Daoy (cell line): ENCODE data around the gene ADM5. TPM values are rescaled to one million over a fixed set of nuclear protein-coding genes. Genes with fewer than 3 reads are reported as not detected.

Experiments
- DNase-seq: peaks from one replicate; pipeline ENCODE4 v3.0.0-alpha.2; 2015; ENCODE audit warnings: low read depth
- total RNA-seq: library from RNA; depleted of rRNA; stranded (reverse); fragments of >200 nt; shearing (Covaris generic); gene quantifications from 2 replicates; pipeline ENCODE4 v1.2.3, GENCODE V29; 2014

Gene ADM5
- total RNA-seq, 1 experiment from 2014 or later, result 0.40 TPM

DNA sequence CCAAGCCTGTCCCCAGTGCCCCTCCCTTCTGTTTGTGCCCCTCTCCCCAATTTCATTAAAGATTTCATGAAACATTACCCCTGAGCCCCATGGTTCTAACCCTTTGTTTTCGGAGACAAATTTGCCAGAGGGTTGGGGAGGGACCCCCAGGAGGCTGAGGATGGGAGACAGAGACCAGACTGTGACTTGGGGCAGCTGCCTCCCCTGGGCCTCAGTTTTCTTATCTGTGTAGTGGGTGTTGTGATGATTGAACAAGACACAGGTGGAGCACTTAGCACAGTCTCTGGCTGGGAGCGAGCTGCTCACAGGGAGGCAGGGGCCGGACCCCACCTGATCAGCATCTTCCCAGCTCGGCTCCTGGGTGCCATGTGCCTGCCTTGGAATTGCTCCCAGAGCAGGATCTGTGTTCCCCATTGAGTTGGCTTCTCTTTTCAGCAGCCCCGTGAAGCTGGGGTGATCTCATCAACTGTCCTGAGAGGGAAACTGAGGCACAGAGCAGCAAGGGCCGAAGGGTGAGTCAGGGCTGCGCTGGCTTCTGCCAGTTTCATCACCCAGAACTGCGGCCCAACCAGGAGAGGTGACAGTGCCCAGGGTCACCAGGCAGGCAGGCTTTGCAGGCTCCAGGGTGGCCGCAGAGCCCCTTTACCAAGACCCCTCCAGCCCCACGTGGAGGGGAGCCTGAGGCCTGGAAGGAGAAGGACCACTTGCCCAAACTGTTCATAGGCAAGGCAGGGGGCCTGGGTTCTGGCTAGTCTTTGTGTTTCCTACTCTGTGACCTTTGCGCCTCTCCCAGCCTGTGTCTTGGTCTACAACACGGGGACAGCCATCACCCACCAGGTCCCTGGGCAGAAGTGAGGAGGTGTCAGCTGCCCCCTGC, 30.6 kb upstream of the ADM5 start:
- no peak for DNase-seq

DNA sequence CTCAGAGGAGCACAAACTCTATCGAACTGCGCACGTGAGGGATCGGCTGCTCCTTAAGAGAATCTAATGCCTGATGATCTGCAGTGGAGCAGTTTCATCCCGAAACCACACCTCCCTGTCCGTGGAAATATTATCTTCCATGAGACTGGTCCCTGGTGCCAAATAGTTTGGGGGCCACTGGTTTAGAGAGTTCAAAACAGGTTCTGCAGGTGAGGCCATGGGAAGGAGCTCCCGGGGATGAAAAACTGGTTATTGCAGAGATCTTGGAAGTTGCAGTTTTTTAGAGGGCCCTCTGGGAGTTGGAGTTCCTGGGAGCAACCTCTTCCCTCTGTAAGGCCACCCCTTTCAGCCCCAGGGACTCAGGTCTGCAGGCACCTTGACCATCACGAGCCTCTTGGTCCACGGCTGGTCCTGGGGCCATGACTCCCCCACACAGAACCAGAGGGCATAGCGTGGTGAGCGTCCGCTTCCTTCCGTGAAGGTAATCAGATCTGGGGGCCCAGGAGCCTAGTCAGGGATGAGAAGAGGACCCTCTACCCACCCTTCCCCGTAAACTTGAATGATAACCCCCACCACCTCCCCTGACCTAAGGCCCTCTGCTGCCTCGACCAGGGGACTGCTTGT, 28.9 kb upstream of the ADM5 start:
- no peak for DNase-seq

DNA sequence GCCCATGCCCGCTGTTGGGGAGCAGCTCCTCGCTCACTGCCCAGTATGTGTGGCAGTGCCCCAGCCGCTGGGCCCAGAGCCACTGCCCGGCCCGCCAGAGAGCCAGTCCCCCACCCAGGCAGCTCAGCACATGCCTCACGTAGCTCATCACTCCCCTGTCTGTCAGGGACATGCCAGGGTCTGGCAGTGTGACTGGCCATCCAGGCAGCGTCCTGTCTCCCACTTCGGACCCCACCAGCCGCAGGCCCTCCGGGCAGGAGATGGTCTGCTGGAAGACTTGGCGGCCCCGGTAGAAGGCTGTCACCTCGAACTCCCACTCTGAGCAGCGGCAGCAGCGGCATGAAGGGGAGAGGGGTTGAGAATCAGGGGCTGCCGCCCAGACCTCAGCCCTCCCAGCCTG, 27.4 kb upstream of the ADM5 start:
- DNase-seq, result no peak

DNA sequence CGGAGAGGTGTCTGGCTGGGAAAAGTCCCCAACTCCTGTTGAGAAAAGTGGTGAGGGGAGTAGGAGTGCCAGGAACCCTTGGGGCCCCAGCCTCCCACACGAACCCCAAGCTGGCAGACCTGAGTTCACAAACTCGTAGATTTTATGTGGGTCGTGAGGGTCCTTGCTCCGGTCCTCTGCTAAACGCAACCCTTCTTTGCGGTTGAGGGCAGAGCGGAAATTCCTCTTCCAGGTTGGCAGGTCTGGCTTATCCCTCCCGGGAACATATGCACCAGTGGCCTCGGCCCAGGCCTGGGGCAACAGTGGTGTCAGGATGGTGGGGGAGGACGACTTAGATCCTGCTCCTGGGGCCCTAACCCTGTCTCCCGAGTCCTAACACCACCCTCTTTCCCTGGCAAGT, 26.2 kb upstream of the ADM5 start:
- no peak for DNase-seq

DNA sequence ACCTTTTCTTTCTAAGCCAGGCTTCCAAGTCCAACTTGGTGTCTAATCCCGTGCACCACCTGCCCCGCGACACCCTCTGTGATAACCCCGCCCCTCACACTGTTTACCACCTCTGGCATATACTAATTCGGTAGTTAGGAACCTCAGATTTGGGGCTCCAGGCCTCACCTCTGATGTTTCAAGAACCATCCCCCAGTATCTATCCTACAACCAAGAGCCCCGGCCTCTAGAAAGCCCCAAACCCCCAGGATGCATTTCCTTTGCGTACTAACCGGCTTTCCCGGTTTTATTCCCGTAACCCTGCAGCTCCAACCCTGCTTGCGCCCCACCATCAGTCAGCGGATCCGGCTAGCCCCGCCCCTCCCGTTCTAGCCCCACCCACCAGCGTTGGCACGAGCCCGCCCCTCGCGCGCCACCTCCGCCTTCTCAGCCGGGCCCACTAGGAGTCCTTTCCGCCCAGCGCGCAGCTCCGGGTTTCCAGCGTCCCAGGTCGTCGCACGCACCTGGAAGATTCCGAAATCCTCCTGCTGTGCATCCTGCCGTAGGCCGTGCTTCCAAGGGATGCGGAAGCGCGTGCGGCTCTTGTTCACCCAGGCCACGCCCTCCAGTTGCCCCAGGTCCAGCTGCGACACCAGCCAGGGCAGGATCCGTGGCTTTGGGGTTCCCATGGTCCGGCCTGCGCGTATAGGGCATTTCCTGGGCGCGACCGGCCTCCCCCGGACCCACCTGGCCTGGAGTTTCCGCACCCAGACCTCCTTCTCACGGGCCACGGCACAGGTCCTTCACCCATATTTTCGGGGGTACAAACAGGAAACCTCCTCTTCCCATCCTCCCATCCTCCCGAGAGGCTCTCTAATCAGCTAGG, 25.0 kb upstream of the ADM5 start:
- DNase-seq, result peak; percentile 91

DNA sequence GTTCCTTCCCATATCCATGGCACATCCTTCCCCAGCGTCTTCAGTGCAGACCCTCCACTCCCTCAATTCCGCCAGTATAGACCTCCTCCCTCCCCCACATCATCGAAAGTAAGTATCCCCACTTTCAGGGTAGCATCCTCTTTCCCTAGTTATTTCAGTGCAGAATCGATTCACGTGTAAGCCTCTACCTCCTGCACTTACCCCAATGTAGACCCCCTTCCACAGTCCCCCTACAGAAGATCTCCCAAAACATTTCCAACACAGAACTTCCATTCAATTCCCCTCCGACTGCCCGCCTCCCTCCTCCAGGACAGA, 24.4 kb upstream of the ADM5 start:
- no peak for DNase-seq

DNA sequence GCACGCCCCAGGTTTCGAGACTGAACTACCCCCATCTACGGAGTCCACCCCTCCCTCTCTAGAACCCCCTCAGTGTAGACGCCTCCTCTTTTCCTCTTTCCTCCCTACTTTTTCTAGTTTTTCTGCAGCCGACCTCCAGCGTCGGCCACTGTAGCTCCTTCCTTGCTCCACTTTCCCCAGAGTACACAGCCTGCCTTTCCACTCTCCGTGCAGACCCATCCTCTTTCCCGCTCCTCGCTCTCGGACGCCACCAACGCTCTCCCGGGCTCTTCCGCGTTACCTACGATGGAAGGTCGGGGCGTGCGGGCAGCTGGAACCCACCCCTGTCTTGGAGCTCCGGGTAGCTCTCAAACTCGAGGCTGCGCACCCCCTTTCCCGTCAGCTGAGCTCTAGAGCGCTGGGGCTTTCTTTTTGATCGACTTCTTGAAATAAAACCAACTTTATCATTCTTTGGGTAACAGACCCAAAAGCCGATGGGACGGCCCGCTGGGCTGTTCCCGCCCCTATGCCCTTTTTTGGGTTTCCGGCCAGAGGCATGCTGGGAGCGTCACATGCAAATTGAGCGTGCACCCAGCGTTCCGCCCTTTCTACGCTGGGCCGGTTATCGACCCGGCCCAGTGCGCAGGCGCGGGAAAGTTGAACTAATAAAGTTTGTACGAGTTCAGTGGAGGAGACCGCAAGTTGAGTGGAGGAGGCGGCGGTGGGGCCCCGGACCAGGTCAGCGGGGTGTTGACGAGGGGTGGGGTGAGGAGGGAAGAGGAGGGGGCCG, 23.9 kb upstream of the ADM5 start, which contains the start of the genes BCL2L12 and IRF3:
Gene BCL2L12 (plus strand): TSS at position 583 of the 769 bp plus-strand sequence. CDS start 760 bp downstream, outside the sequence.
Gene IRF3 (minus strand): TSS at position 507 of the 769 bp plus-strand sequence. CDS start 1,019 bp downstream, outside the sequence.
- DNase-seq, result peak; percentile 98

DNA sequence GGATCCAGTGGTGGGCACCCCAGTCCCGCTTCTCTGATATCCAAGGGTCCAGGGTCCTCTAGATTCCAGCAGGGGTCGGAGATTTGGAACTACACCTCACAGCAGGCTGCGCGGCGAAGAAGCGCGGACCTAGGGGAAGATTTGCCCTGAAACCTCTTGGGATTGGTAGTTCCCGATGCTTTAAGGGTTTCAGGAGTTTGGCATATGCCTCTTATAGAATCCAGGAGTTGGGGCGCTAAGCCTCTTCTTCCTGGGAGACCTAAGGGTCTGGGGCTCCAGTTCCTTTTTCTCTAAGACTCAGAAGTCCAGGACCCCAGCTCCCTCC, 23.3 kb upstream of the ADM5 start:
- no peak for DNase-seq

DNA sequence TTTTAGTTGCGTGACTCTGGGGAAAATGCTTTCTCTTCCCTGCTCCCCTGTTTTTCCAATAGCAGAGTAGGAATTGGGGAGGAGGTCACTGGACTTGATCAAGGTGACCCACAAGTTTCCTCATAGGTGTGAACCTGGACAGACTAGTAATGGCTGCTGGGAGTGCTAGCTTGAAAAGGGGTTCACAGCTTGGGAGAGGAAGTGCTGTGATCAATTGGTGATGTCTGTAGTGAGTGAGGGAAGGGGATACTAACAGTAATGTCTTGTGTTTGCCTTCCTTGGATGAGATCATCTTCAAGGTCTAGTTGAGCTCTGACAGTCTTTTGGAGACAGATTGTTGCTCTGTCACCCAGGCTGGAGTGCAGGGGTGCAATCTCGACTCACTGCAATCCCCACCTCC, 21.9 kb upstream of the ADM5 start:
- no peak for DNase-seq

DNA sequence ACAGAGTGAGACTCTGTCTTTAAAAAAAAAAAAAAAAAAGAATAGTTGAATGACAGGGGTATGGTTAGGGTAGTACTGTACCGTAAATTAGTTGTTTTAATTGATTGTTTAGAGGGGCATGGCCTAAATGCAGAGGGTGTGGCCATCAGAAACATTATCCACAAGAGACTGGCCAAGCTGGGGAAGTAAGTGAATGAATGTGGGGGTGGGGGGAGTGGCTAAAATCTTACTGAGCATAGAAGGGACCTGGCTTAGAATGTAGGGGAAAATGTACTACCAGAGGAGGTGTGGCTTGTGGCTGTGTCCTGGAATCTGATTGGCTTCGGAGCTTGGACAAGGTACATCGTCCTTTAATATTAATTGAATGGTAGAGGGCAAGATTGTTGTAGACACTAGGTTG, 19.9 kb upstream of the ADM5 start:
- DNase-seq, result no peak

DNA sequence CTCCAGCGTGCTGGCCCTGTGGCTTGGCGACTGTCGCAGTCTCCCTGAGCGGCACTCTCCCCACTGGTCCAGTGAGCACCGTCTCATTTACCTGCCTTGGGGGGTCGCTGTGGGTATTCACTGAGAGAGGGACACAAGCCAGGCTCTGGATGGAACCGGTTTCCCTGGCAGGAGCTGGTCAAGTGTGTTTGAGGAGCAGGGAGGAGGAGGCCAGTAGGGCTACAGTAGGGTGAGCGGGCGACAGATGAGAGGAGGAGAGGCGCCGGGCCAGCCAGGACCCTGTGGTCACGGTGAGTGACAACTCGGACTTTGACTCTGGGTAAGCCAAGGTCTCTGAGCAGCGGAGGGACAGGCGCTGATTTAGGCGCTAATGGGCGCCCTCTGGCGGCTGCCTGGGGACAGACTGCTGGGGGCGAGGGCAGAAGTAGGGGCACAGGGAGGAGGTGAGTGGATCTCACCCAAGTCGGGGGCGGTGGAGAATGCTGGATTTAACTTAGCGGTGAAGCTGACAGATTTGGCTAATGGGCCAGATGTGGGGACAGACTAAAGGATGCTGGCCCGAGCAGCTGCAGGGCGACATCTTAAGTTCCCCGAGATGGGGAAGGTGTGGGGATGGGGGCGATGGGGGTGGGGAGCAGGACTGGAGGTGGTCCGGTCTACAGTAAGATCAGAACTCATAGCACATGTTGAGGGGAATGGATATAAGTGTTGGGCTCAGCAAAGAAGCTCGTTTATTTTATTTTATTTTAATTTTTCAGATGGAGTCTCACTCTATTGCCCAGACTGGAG, 17.1 kb upstream of the ADM5 start:
- peak; percentile 77 for DNase-seq

DNA sequence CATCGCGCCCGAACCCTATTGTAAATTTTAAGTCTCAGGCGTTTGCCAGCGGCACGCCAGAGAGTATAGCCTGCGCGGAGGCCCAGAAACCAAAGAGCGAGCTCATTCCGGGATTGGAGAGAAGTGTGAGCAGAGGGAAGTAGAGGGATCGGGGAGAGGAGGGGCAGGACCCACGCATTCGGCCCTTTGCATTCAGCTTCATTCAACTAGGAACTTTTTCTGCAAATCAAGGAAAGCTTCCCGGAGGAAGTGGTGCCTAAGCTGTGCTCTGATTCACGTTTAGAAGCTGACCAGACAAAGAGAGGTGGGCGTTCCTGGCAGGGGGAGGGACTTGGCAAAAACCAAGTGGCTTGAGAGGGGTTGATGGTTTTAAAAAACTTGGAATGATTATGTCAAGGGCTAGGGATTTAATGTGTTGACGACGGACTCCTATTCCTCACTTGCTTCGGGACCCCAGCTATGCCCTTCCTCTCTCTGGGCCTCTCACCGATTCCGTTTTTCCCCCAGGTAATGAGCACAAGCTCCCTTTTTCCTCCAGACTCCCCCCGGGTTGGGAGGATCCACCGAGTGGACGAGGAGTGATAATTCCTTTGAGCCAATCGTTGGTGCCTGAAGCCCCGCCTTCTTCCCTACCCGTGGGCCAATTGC, 13.1 kb upstream of the ADM5 start:
- peak; percentile 90 for DNase-seq

DNA sequence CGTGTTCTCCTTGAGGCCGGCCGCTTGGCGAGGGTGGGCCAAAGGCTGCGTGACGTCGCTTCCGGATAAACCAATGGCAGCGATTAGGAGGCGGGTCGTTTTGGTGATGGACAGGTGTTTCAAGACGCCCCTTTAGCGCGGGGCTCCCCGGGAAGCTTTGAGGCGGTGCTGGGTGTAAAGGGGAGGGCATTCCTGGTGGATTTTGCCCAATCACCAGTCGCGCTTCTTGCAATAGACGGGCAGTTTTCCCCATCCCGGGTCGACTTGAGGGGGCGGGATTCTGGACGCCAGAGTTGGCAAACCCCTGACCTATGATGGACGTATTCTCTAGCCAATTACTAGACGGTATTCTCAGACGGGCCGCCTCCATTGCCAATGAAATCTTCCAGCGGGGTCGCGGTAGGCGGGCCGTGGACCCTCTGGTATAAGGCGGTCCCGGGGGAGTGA, 12.6 kb upstream of the ADM5 start:
- peak; percentile 100 for DNase-seq

DNA sequence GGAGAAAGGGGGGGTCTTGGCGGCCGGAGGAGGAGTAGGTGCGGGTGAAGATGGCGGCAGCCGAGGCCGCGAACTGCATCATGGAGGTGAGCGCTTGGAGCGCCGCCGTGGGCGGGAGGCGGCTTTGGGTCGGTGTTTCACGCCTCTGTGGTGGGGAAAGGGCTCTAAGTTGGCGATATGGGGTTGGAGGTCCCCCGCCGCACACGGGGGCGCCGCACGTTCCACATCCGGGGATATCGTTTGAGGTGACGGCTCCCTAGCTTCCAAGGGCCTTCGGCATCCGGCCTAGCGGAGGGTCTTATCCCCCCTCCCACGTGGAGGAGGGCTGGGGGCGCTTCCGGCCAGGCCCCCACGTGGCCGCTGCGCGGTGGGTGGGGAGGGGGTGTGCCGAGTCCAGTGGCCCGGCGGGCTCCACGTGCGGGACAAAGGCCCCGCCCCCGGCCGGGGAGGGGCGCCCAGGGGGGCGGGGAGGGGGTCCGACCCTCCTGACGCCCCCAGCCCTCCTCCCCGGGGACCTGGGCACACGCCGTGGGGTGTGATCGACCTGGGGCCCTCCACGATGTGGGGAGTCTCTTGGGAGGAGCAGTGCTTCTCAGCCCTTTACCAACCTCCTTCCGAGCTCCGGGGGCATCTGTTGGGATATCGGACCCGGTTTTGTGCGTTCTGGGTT, 12.0 kb upstream of the ADM5 start, which contains the start of gene PRMT1:
Gene PRMT1 (plus strand): TSS at position 41 of the 670 bp plus-strand sequence. CDS start 10 bp downstream, at position 51.
- peak; percentile 64 for DNase-seq

DNA sequence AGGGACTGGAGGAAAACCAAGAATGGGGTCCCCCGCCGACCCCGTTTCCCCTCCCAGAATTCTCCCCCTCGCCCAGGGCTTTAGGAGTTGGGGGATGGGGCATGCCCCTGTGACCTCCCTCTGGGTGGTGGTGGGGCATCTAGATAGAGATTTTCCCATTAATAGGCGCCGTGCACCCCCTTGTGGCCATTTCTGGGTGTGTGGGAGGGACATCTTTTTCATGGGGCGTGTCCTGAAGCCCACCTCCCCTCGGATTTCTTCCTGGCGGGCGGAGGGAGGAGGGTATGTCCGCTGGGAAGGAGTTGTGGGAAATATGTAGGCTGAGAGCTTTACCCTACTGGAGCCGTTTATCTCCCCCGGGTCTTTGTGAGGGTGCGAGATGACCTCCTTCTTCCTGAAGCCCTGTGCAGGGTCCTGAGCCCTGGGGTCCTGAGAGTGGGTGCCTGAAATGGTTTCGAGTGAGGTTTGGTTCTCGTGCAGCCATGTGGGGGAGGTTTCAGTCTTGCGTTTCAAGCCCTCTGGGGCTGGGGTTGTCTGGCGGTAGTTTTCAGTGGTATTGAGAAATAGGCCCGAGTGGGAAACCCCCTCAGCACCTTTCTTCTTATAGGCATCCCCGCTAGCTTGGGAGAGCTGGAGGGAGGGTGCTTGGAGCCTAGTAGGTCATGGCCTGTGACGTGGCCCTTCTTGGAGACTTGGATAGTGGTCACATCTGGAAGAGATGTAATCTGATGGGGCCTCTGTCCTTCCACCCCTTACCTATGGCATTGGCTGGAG, 11.3 kb upstream of the ADM5 start:
- DNase-seq, result peak; percentile 72

DNA sequence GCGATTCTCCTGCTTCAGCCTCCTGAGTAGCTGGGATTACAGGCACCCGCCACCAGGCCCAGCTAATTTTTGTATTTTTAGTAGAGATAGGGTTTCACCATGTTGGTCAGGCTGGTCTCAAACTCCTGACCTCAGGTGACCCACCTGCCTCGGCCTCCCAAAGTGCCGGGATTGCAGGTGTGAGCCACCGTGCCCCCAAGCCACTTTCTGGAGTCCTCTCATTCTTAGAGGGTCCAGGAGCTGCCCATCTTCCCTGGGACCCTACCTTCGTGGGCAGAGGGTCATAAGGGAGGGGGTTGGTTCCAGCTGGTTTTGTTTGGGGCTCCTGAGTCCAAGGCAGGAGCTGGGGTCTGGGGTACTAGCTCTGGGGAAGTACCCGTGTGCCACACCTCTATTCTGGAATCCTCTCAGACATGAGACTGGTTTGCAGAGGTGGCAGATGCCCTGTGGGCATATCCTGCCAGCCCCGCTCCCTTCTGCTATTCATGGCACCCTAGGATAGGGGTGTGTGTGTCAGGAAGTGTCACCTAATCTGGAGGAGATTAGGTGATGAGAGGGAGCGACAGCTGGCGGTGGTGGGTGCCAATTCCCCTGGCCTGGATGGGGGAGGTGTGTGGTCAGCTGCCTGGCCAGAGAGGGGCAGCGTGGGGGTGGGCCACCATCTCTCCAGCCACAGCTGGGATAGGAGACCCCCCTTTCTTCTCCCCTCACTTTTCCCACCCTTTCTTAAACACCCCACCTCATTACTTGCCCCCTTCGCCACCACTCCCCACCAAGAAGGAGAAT, 10.2 kb upstream of the ADM5 start:
- no peak for DNase-seq

DNA sequence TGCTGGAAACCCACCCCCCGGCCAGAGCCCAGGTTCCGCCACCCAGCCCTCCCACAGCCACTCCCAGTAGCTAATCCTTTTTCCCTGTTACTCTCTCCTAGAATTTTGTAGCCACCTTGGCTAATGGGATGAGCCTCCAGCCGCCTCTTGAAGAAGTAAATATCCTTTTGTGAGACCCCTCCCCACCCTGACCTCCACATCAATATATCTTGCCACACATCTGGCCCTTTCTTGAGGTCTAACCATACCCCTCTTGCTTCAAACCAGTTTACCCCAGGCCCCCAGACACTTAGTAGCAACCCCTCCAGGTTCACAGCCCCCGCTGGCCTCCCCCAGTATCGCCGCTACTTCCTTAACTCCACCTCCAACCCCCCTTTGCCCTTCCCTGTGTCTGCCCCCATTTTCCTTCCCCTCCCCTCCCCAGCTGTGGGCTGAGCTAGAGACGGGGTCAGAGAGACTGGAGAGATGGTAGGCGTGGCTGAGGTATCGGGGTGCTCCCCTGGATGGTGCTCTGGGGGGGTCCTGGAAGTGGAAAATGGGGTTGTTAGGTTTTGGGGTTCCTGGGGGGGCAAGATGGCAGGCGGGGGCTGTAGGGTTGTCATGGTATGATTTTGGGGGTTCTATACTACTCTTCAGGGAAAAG, 9.5 kb upstream of the ADM5 start:
- no peak for DNase-seq
